ENCODE data around the gene FAM149A. TPM values are rescaled to one million over a fixed set of nuclear protein-coding genes. Genes with fewer than 3 reads are reported as not detected.

The FAM149A gene
- total and polyA plus RNA-seq, 10 of the 15 experiments (the other 5 are each of a cell fraction or from before 2014, with no cell fraction given), result 0.38 to 1.9 (median 0.99) TPM

DNA sequence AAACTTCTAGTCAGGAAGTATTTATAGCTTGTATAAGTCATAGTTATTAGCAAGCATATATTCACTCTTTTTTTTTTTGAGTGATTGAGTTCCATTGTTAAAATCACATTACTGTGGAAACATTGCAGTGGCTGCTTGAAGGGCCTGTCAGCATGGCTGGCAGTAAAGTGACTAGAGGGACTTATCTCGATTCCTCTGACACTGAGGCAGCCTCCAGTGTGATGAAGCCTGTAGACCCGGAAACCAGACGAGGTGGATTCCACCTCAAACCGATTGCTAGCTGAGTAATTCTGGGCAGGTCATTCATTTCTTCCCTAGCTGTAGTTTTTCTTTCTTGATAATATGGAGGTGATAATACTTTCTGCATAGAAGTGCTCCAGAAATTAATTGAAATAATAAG lies 4.7 kb downstream of the FAM149A start:
- no peak overlapping the region for H3K4me2 ChIP-seq (ENCODE audit: control insufficient read depth, insufficient read depth)
- WGBS (ENCODE audit: insufficient coverage, insufficient replicate concordance, low lambda C conversion rate, missing lambda C conversion rate), result 0% methylated on average over 4 of the region's 4 CpGs
- DNase-seq (ENCODE audit: low read depth, low spot score) (no peak), ATAC-seq (no peak), FAIRE-seq (no peak)
- no peak overlapping the region for H3K27ac ChIP-seq (ENCODE audit: control insufficient read depth, insufficient read depth)
- in situ Hi-C loops (cut with MboI) (no loop called here), intact Hi-C loops (cut with micrococcal nuclease; ENCODE audit: unreplicated experiment) (no loop called here)
- ChIA-PET CTCF (interaction anchor here (0.7 kb wide), 1 partner anchor 486 kb away, joined by 3 read pairs; no protein-coding TSS in a partner anchor), RAD21 (ENCODE audit: unreplicated experiment) (interaction anchor here (0.7 kb wide), 1 partner anchor 501 kb away, joined by 3 read pairs; no protein-coding TSS in a partner anchor), SMC1A (ENCODE audit: uncharacterized antibody, unreplicated experiment) (no interaction called here), POLR2A (no interaction called here)
- TF ChIP-seq ZBTB40 (IDR thresholded peaks at IDR 0.05; ENCODE audit: borderline replicate concordance) (no peak), CHD1 (IDR thresholded peaks at IDR 0.05; ENCODE audit: low read depth, low read length) (no peak), LARP7 (IDR thresholded peaks at IDR 0.05) (no peak)
- TF ChIP-seq, protein P1, sequence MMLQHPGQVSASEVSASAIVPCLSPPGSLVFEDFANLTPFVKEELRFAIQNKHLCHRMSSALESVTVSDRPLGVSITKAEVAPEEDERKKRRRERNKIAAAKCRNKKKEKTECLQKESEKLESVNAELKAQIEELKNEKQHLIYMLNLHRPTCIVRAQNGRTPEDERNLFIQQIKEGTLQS (IDR thresholded peaks at IDR 0.05; ENCODE audit: borderline replicate concordance, extremely low read depth, low read depth, low read length), result no peak
- BruUV-seq (replicated peaks), result no TSS peak
- no peaks in the 10 kb centered on the region for H3K79me2 ChIP-seq (ENCODE audit: control insufficient read depth, insufficient read depth, low read length)
- H3K9ac ChIP-seq (ENCODE audit: control insufficient read depth, insufficient read depth, low read length), result no peak overlapping the region
- H3K4me1 ChIP-seq (ENCODE audit: control insufficient read depth, insufficient read depth, low read length), result peaks cover 3% of the 10 kb centered on the region; the same call in 1 of the 2 replicates
- no peak overlapping the region for H2AFZ ChIP-seq (ENCODE audit: control insufficient read depth, low read depth, low read length)
- no peaks in the 10 kb centered on the region for H3K9me3 ChIP-seq (replicated peaks; ENCODE audit: control insufficient read depth, insufficient read depth, low read length)
- H3K27me3 ChIP-seq (replicated peaks in 1 of 2; ENCODE audit: control insufficient read depth in 2 of 2, insufficient read depth in 2 of 2, low read length in 1 of 2), result peaks cover 1 to 5% of the 10 kb centered on the region in 2 experiments
- no peak overlapping the region for H3K4me3 ChIP-seq
- H3K36me3 ChIP-seq (ENCODE audit: control insufficient read depth in 2 of 2, insufficient read depth in 2 of 2, low read length in 1 of 2), result no peaks in the 10 kb centered on the region
- H4K20me1 ChIP-seq (ENCODE audit: control insufficient read depth, insufficient read depth), result no peaks in the 10 kb centered on the region

Measured in GM12878 (cell line).